Measurements from ENCODE around the gene SPATA22. TPM values are rescaled to one million over a fixed set of nuclear protein-coding genes. Genes with fewer than 3 reads are reported as not detected.
"Not testable (repeated sequence)": the region's sequence is repeated elsewhere in the genome, so short reads cannot be mapped to it uniquely, and the experiment has no call there.

SPATA22 gene
- polyA plus RNA-seq (2011; rRNA removed) (not detected in 2 replicates), polyA plus RNA-seq (2017; fragmentation: RNase III; extraction: RNeasy Plus Mini Kit Qiagen cat#74134 plus additional on column Dnase treatment) (not detected in 3 replicates), polyA minus RNA-seq (2011; rRNA and poly(A)+ RNA removed) (not detected in 2 replicates)
- polyA plus RNA-seq (2012; cell fraction: cytosol; rRNA removed): not detected in 2 replicates
- not detected in 2 replicates for polyA plus RNA-seq (2012; cell fraction: nucleus; rRNA removed)

- 94% methylated on average over 38 of the region's 38 CpGs for WGBS (ENCODE audit: missing lambda C conversion rate)
- Histone ChIP-seq H3K4me3 (no peak within 1 kb of the TSS), H3K4me1 (peaks cover 25% of the 10 kb centered on the region; the same call in 2 of the 3 replicates), H3K4me2 (no peak within 1 kb of the TSS), H3K27ac (no peak within 1 kb of the TSS), H3K9me3 (no peaks in the 10 kb centered on the region)
- FAIRE-seq (no peak), DNase-seq (ENCODE audit: low read depth in 1 of 2, low spot score in 1 of 2) (no peak), ATAC-seq (no peak)
- CTCF ChIA-PET: no interaction called here
- TF ChIP-seq FOXS1 (CRISPR knock-in tag; IDR thresholded peaks at IDR 0.05): no peak
- TF ChIP-seq ESRRA (IDR thresholded peaks at IDR 0.05; ENCODE audit: borderline replicate concordance, low read length): no peak
- no peak for TF ChIP-seq SREBF2 (IDR thresholded peaks at IDR 0.05)
- no peak for TF ChIP-seq POLR2A (IDR thresholded peaks at IDR 0.05; ENCODE audit: low read length)
- no peak for TF ChIP-seq HOXB13 (CRISPR knock-in tag; IDR thresholded peaks at IDR 0.05; ENCODE audit: low read depth)
- no peak for TF ChIP-seq RAD21 (conservative IDR thresholded peaks at IDR 0.05 in 1 of 2, IDR thresholded peaks at IDR 0.05 in 1 of 2)
- no peak for TF ChIP-seq KDM1A (IDR thresholded peaks at IDR 0.05; ENCODE audit: low read depth)
- TF ChIP-seq HDAC2 (IDR thresholded peaks at IDR 0.05): no peak
- no peak for TF ChIP-seq KDM5A (IDR thresholded peaks at IDR 0.05)
- TF ChIP-seq NR3C1 (IDR thresholded peaks at IDR 0.05): no peak
- no peak for TF ChIP-seq ZFP36 (IDR thresholded peaks at IDR 0.05; ENCODE audit: borderline replicate concordance, partially characterized antibody)
- TF ChIP-seq ZNF302 (CRISPR knock-in tag; IDR thresholded peaks at IDR 0.05): no peak
- no peak for TF ChIP-seq CBX2 (IDR thresholded peaks at IDR 0.05; ENCODE audit: borderline replicate concordance, low read depth)
- no peak for TF ChIP-seq TP53 (CRISPR knock-in tag; IDR thresholded peaks at IDR 0.05)
- no peak for TF ChIP-seq JUN (IDR thresholded peaks at IDR 0.05)
- POLR2A ChIA-PET: no interaction called here
Measured at GRCh38 chr17:3471599-3471998, at the start of gene SPATA22. Gene SPATA22, minus strand, starts transcription at chr17:3471819. Its CDS starts 2,494 bp downstream, at chr17:3469325.

GRCh38 chr17:3519472-3519871, 47.9 kb upstream of the SPATA22 start:
- ATAC-seq: not testable (repeated sequence)

GRCh38 chr17:3514873-3515272, 43.3 kb upstream of the SPATA22 start:
- ChIA-PET POLR2A (no interaction called here), CTCF (no interaction called here)
- Histone ChIP-seq H3K4me1 (no peaks in the 10 kb centered on the region), H3K4me3 (no peak overlapping the region), H3K27ac (no peak overlapping the region), H3K9me3 (no peaks in the 10 kb centered on the region), H3K4me2 (no peak overlapping the region)
- WGBS (ENCODE audit: missing lambda C conversion rate): 69% methylated on average over 9 of the region's 9 CpGs
- no peak for ATAC-seq
- no peak for FAIRE-seq
- DNase-seq (ENCODE audit: low read depth in 1 of 2, low spot score in 1 of 2): no peak
- no peak for TF ChIP-seq CBX2 (IDR thresholded peaks at IDR 0.05; ENCODE audit: borderline replicate concordance, low read depth)
- no peak for TF ChIP-seq HES2 (IDR thresholded peaks at IDR 0.05)
- no peak for TF ChIP-seq PBX3 (IDR thresholded peaks at IDR 0.05)
- TF ChIP-seq TP53 (CRISPR knock-in tag; IDR thresholded peaks at IDR 0.05): no peak

More at GRCh38 chr17:3519472-3519871, 47.9 kb upstream of the SPATA22 start:
- FAIRE-seq; H3K4me1 ChIP-seq; CTCF ChIA-PET; H3K4me3 ChIP-seq; DNase-seq (ENCODE audit: low read depth in 1 of 2, low spot score in 1 of 2); H3K27ac ChIP-seq; H3K9me3 ChIP-seq; H3K4me2 ChIP-seq; POLR2A ChIA-PET: not testable (repeated sequence)
- 38% methylated on average over 4 of the region's 4 CpGs for WGBS (ENCODE audit: missing lambda C conversion rate)

- FAIRE-seq; H3K4me1 ChIP-seq; H3K27ac ChIP-seq; DNase-seq (ENCODE audit: low read depth in 1 of 2, low spot score in 1 of 2); CTCF ChIA-PET; ATAC-seq; H3K4me3 ChIP-seq; H3K9me3 ChIP-seq; H3K4me2 ChIP-seq: not testable (repeated sequence)
- WGBS (ENCODE audit: missing lambda C conversion rate): 86% methylated on average over 11 of the region's 11 CpGs
- POLR2A ChIA-PET: interaction anchor here (0.6 kb wide), 1 partner anchor 10 kb away, joined by 4 read pairs; no protein-coding TSS in a partner anchor
Measured at GRCh38 chr17:3514167-3514566, 42.5 kb upstream of the SPATA22 start.
